GM12865 (cell line): ENCODE data around the gene HAGH.

Experiments used
- DNase-seq: peaks from one replicate; pipeline ENCODE4 v3.0.0; 2010; ENCODE audit warnings: low read depth
- H3K4me3 ChIP-seq: 2 replicates; pipeline ENCODE4 v1.5.1; 2011; ENCODE audit warnings: mild to moderate bottlenecking, low read depth, low read length, control low read depth
- TF ChIP-seq, protein P1 (sequence below): IDR thresholded peaks from 2 replicates; pipeline ENCODE4 v1.5.1; 2011; ENCODE audit warnings: low read length, control low read depth, low read depth, inconsistent platforms; ENCODE audit not compliant: insufficient read depth; ENCODE audit errors: missing control alignments

Gene HAGH

DNA sequence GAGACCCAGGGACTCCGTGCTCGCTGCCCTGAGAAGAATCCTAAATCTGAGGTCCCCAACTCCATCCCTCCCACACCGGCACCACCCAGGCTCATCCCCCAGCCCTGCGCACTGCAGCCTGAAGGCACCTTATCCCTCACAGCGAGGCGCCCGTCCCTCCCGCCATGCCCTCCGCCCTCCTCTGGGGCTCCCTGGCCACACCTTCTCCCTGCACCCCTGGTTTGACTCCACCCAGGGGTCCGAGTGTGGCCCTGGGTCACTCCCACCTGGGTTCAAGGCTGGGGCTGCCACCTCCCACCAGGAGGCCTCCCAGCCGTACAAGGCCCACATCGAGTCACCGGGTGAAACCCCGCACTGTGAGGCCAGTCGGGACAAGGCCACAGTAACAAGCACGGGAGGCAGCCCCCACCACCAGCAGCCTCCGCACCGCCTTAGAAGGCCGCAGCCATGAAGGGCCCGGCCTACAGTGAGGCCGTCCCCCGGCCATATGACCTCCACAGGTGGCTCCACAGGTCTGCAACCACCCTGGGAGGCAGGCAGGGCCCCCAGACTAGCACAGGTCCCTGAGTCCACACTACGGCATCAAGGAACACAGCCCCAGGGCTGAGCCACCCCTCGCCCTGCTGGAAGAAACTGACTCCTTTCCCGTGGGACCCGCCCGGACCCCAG, 8.3 kb downstream of the HAGH start:
- TF ChIP-seq, protein P1, sequence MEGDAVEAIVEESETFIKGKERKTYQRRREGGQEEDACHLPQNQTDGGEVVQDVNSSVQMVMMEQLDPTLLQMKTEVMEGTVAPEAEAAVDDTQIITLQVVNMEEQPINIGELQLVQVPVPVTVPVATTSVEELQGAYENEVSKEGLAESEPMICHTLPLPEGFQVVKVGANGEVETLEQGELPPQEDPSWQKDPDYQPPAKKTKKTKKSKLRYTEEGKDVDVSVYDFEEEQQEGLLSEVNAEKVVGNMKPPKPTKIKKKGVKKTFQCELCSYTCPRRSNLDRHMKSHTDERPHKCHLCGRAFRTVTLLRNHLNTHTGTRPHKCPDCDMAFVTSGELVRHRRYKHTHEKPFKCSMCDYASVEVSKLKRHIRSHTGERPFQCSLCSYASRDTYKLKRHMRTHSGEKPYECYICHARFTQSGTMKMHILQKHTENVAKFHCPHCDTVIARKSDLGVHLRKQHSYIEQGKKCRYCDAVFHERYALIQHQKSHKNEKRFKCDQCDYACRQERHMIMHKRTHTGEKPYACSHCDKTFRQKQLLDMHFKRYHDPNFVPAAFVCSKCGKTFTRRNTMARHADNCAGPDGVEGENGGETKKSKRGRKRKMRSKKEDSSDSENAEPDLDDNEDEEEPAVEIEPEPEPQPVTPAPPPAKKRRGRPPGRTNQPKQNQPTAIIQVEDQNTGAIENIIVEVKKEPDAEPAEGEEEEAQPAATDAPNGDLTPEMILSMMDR, result no peak
- no peak for DNase-seq
- no peak overlapping the region for H3K4me3 ChIP-seq

DNA sequence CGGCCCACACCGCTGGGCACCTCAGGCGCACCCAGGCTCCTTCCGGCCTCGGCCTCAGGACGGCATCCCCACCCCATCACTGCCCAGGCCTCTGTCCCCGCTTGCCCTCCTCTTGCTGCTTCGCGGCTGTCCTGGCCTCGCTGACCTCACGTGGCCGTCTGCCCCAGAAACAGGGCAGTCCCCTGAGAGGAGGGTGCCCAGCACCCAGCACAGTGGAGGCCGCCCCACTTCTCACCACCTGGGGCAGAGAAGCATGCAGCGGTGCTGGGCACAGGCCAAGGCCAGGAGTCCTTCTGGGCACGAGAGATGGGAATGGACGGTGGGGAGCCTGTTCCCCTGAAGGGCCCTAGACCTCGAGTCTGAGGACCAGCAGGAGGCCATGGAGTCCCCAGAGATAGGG, 8.9 kb downstream of the HAGH start:
- H3K4me3 ChIP-seq, result no peak overlapping the region
- no peak for DNase-seq
- TF ChIP-seq, protein P1, result no peak

DNA sequence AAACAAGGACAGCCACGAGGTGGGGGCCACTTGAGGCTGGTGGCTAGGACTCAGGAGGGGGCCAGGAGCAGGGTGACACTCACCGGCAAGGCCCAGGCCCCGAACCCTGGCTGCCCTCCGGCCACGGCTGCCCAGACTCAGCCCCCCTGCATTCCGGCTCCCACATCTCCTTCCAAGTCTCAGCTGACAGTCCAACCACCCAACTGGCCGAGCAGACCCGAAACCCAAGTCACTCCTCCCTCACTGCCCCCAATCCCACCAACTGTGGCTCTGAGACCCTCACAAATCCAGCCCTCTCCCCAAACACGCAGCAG, 9.4 kb downstream of the HAGH start:
- no peak overlapping the region for H3K4me3 ChIP-seq
- TF ChIP-seq, protein P1, result no peak
- DNase-seq, result no peak

DNA sequence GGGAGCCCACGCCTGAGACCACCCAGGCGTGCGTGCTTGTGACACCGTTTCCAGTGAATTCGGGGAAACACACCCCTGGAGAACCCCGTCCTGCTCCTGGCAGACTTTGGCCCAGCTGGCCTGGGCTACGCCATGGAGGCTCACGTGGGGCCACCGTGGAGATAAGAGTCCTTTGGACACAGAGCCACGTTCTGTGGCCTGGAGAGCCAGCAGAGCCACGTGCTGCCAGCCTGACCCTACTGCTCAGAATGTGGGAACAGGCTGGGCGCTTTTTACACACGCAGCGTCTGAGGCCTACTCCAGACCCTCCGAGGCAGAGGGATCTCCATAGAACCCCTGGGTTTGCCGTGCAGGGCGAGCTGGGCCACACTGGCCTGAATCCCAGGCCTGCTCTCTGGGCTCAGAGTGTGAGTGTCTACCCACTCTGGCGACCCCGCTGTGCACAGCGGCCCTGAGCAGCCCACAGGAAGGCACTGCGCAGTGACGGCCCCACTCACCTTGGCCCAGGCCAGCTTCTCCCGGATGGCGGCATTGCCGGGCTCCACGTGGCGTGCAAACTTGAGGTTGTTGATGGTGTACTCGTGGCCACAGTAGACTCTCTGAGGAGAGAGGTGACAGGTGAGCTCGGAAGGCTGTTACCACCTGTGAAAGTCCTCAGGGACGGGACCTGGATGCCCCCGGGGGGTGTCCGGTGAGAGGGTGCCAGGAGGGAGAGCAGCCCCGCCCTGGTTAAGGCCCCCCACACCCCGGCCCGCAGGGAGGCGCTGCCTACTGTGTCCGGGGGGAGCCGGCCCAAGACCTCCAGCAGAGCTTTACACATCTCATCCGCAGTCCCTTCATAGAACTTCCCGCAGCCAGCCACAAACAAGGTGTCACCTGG, 10.0 kb downstream of the HAGH start:
- H3K4me3 ChIP-seq, result no peak overlapping the region
- no peak for DNase-seq
- TF ChIP-seq, protein P1, result no peak

DNA sequence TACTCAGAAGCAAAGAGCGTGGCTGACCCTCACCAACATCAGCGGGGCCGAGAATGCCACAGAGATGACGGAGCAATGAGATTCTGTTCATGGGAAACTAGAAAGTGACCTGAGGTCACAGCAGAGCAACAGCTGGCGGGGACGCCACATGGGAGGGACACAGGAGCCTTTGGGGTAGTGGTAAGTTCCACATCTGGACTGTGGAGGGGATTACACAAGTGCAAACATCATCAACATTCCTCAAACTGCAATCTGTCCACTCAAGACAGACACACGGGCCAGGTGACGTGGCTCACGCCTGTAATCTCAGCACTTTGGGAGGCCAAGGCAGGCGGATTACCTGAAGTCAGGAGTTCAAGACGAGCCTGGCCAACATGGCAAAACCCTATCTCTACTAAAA, 11.2 kb downstream of the HAGH start:
- no peak for DNase-seq
- no peak overlapping the region for H3K4me3 ChIP-seq
- TF ChIP-seq, protein P1, result no peak

DNA sequence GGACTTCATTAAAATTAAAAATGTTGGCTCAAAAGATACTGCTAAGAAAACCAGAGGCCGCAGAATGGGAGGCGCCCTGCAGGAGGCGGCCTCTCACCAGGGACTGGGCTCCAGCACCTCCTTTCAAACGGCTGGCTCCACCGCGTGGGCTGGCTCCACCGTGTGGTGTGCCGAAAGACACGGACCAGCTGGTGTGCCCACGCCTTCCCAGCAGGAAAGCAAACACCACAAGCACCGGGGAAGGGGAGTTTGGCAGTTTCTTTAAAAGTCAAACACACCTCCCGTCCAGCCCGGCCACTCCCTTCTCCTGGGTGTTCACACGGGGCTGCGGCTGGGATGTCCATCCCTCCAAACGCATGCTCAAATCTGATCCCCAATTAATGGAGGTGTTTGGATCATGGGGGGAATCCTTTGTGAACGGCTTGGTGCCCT, 13.9 kb downstream of the HAGH start:
- DNase-seq, result peak; percentile 35
- TF ChIP-seq, protein P1, result peak; percentile 14
- H3K4me3 ChIP-seq, result no peak overlapping the region
